Measurements from ENCODE around the gene TBCD.

TBCD gene

DNA sequence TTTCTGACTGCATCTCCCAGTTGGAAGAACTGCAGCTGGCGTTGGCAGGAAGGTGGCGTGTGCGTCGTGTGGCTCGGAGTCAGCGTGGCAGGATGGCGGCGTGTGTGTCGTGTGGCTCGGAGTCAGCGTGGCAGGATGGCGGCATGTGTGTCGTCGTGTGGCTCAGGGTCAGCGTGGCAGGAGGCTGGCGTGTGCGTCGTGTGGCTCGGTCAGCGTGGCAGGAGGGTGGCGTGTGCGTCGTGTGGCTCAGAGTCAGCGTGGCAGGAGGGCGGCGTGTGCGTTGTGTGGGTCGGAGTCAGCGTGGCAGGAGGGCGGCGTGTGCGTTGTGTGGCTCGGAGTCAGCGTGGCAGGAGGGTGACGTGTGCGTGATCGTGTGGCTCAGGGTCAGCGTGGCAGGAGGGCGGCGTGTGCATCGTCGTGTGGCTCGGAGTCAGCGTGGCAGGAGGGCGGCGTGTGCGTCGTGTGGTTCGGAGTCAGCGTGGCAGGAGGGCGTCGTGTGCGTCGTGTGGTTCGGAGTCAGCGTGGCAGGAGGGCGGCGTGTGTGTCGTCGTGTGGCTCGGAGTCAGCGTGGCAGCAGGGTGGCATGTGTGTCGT is 49.6 kb downstream of the TBCD start:
- H3K9me3 ChIP-seq (ENCODE audit: insufficient read depth, low read length) = no peaks in the 10 kb centered on the region
- H3K9me2 ChIP-seq (replicated peaks; ENCODE audit: insufficient read depth, low read length) = no peaks in the 10 kb centered on the region
- no peaks in the 10 kb centered on the region for H4K20me1 ChIP-seq (ENCODE audit: low read depth, low read length)
- H3K4me2 ChIP-seq (ENCODE audit: low read depth, low read length, poor library complexity, severe bottlenecking) = no peak overlapping the region
- H2AFZ ChIP-seq (ENCODE audit: low read depth, low read length, severe bottlenecking) = no peak overlapping the region
- no peaks in the 10 kb centered on the region for H3K79me2 ChIP-seq (ENCODE audit: insufficient read depth, low read length)
- no peak for TF ChIP-seq EZH2phosphoT487 (conservative IDR thresholded peaks at IDR 0.05; ENCODE audit: low read length)
- TF ChIP-seq, protein P1, sequence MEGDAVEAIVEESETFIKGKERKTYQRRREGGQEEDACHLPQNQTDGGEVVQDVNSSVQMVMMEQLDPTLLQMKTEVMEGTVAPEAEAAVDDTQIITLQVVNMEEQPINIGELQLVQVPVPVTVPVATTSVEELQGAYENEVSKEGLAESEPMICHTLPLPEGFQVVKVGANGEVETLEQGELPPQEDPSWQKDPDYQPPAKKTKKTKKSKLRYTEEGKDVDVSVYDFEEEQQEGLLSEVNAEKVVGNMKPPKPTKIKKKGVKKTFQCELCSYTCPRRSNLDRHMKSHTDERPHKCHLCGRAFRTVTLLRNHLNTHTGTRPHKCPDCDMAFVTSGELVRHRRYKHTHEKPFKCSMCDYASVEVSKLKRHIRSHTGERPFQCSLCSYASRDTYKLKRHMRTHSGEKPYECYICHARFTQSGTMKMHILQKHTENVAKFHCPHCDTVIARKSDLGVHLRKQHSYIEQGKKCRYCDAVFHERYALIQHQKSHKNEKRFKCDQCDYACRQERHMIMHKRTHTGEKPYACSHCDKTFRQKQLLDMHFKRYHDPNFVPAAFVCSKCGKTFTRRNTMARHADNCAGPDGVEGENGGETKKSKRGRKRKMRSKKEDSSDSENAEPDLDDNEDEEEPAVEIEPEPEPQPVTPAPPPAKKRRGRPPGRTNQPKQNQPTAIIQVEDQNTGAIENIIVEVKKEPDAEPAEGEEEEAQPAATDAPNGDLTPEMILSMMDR (IDR thresholded peaks at IDR 0.05; ENCODE audit: insufficient read depth, low read length, poor library complexity, severe bottlenecking) = no peak
- no peaks in the 10 kb centered on the region for H3F3A ChIP-seq (ENCODE audit: insufficient read depth)
- H3K27ac ChIP-seq (ENCODE audit: low read depth, low read length) = no peak overlapping the region
- H3K9ac ChIP-seq (ENCODE audit: low read length) = no peak overlapping the region
- no peaks in the 10 kb centered on the region for H3K36me3 ChIP-seq (ENCODE audit: low read length)
- H3K4me3 ChIP-seq (ENCODE audit: insufficient read depth, low read length, poor library complexity, severe bottlenecking) = no peak overlapping the region
- no peaks in the 10 kb centered on the region for H3K27me3 ChIP-seq (ENCODE audit: low read length)

GRCh38 chr17:82802075-82802780 is 50.4 kb downstream of the TBCD start:
- H3K27ac ChIP-seq (ENCODE audit: low read depth, low read length) = no peak overlapping the region
- H3K9me2 ChIP-seq (replicated peaks; ENCODE audit: insufficient read depth, low read length) = no peaks in the 10 kb centered on the region
- H3K4me3 ChIP-seq (ENCODE audit: insufficient read depth, low read length, poor library complexity, severe bottlenecking) = no peak overlapping the region
- no peaks in the 10 kb centered on the region for H3K27me3 ChIP-seq (ENCODE audit: low read length)
- no peak overlapping the region for H3K4me2 ChIP-seq (ENCODE audit: low read depth, low read length, poor library complexity, severe bottlenecking)
- H3K79me2 ChIP-seq (ENCODE audit: insufficient read depth, low read length) = no peaks in the 10 kb centered on the region
- H3F3A ChIP-seq (ENCODE audit: insufficient read depth) = no peaks in the 10 kb centered on the region
- no peak for TF ChIP-seq EZH2phosphoT487 (conservative IDR thresholded peaks at IDR 0.05; ENCODE audit: low read length)
- TF ChIP-seq, protein P1 (IDR thresholded peaks at IDR 0.05; ENCODE audit: insufficient read depth, low read length, poor library complexity, severe bottlenecking) = no peak
- no peak overlapping the region for H2AFZ ChIP-seq (ENCODE audit: low read depth, low read length, severe bottlenecking)
- H3K9ac ChIP-seq (ENCODE audit: low read length) = no peak overlapping the region
- no peaks in the 10 kb centered on the region for H3K36me3 ChIP-seq (ENCODE audit: low read length)
- H4K20me1 ChIP-seq (ENCODE audit: low read depth, low read length) = no peaks in the 10 kb centered on the region
- no peaks in the 10 kb centered on the region for H3K9me3 ChIP-seq (ENCODE audit: insufficient read depth, low read length)

GRCh38 chr17:82803185-82803584 is 51.3 kb downstream of the TBCD start:
- no peaks in the 10 kb centered on the region for H3K79me2 ChIP-seq (ENCODE audit: insufficient read depth, low read length)
- H3K9me3 ChIP-seq (ENCODE audit: insufficient read depth, low read length) = no peaks in the 10 kb centered on the region
- no peaks in the 10 kb centered on the region for H3K36me3 ChIP-seq (ENCODE audit: low read length)
- no peaks in the 10 kb centered on the region for H3K27me3 ChIP-seq (ENCODE audit: low read length)
- no peak overlapping the region for H3K4me3 ChIP-seq (ENCODE audit: insufficient read depth, low read length, poor library complexity, severe bottlenecking)
- H3K9ac ChIP-seq (ENCODE audit: low read length) = no peak overlapping the region
- H3K9me2 ChIP-seq (replicated peaks; ENCODE audit: insufficient read depth, low read length) = no peaks in the 10 kb centered on the region
- no peak overlapping the region for H3K27ac ChIP-seq (ENCODE audit: low read depth, low read length)
- H3K4me2 ChIP-seq (ENCODE audit: low read depth, low read length, poor library complexity, severe bottlenecking) = no peak overlapping the region
- H2AFZ ChIP-seq (ENCODE audit: low read depth, low read length, severe bottlenecking) = no peak overlapping the region
- no peaks in the 10 kb centered on the region for H4K20me1 ChIP-seq (ENCODE audit: low read depth, low read length)
- TF ChIP-seq, protein P1 (IDR thresholded peaks at IDR 0.05; ENCODE audit: insufficient read depth, low read length, poor library complexity, severe bottlenecking) = no peak
- TF ChIP-seq EZH2phosphoT487 (conservative IDR thresholded peaks at IDR 0.05; ENCODE audit: low read length) = no peak
- H3F3A ChIP-seq (ENCODE audit: insufficient read depth) = no peaks in the 10 kb centered on the region
